ENCODE results near the gene C1orf21. TPM values are rescaled to one million over a fixed set of nuclear protein-coding genes. Genes with fewer than 3 reads are reported as not detected.

Gene C1orf21
- total RNA-seq, 1 donor from 2014 or later = 2.6 TPM

DNA sequence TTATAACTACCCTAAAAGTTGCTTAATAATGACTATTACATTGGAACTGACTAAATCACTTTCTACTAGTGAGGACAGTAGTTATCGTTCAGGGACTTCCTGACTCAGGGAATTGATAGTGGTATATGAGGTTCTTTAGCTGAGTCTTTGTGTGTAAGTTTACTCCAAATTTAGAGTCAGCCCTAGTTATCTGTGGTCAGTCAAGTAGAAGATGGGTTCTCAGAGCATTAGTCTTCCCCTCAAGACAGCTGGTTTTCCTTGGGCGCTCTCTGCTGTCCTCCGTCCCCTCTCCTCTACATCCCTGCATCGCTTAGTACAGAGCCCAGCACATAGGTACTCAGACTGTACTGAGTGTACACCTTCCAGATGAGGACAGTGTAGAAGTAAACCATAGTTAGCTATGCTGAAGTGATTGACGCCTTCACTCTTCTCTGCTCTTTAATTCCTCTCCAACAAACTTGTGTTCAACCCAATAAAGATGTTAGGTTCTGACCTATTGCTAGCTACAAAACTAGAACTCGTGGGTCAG lies 116.5 kb downstream of the C1orf21 start:
- H3K27me3 ChIP-seq (ENCODE audit: control insufficient read depth, insufficient read depth, low read length) = no peaks in the 10 kb centered on the region
- H3K36me3 ChIP-seq (ENCODE audit: control insufficient read depth, insufficient read depth, low read length) = no peaks in the 10 kb centered on the region
- DNase-seq (ENCODE audit: low read depth) = no peak
- H3K4me3 ChIP-seq (ENCODE audit: low read depth, low read length) = no peak overlapping the region
- TF ChIP-seq, protein P1, sequence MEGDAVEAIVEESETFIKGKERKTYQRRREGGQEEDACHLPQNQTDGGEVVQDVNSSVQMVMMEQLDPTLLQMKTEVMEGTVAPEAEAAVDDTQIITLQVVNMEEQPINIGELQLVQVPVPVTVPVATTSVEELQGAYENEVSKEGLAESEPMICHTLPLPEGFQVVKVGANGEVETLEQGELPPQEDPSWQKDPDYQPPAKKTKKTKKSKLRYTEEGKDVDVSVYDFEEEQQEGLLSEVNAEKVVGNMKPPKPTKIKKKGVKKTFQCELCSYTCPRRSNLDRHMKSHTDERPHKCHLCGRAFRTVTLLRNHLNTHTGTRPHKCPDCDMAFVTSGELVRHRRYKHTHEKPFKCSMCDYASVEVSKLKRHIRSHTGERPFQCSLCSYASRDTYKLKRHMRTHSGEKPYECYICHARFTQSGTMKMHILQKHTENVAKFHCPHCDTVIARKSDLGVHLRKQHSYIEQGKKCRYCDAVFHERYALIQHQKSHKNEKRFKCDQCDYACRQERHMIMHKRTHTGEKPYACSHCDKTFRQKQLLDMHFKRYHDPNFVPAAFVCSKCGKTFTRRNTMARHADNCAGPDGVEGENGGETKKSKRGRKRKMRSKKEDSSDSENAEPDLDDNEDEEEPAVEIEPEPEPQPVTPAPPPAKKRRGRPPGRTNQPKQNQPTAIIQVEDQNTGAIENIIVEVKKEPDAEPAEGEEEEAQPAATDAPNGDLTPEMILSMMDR (IDR thresholded peaks at IDR 0.05; ENCODE audit: insufficient read depth, low read length, poor library complexity, severe bottlenecking) = no peak

DNA sequence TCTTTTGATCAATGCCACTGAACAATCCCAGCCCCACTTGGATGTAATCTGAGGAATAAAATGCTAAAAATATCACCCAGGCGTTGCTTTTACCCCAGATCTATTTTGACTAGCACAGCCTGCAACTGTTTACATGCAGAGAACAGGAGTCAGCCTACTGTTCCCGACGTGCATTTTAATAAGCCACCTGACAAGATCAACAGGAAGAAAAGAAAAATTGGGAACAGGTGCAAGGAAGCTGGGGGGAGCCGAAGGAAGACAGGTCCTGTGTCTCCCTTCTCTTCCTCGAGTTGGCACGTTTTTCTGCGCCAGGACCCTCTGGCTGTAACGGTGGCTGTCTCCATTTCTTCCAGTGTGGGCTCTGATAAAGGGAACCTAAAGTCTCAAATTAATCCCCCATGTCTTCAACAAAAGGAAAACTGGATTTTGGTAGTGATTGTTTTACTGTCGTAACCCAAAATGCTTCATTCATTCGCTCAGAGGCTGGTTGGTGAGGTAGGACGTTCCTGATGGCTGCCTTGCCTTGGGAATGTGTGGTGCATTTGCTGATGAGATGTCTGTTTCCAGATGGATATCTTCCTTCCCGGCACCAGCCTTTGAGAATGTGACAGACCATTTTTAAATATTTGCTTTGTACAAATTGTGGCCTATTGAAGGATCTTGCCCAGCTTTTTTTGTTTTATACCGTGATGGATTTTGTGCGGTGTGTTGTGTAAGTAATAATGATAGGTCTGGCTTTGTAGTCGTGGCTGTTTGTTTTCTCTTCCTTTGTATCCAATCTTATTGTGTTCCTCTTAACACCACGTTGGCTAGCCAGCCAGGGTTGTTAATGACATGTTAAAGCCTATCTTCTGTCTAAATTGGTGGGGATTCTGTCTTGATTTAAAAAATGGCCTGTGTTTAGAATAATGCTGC lies 117.5 kb downstream of the C1orf21 start:
- H3K27me3 ChIP-seq (ENCODE audit: control insufficient read depth, insufficient read depth, low read length) = no peaks in the 10 kb centered on the region

GRCh38 chr1:184504955-184505338 lies 118.1 kb downstream of the C1orf21 start:
- H3K4me3 ChIP-seq (ENCODE audit: low read depth, low read length) = no peak overlapping the region
- DNase-seq (ENCODE audit: low read depth) = no peak
- TF ChIP-seq, protein P1 (IDR thresholded peaks at IDR 0.05; ENCODE audit: insufficient read depth, low read length, poor library complexity, severe bottlenecking) = no peak
- no peaks in the 10 kb centered on the region for H3K27me3 ChIP-seq (ENCODE audit: control insufficient read depth, insufficient read depth, low read length)
- H3K36me3 ChIP-seq (ENCODE audit: control insufficient read depth, insufficient read depth, low read length) = no peaks in the 10 kb centered on the region

More for the DNA sequence above, 117.5 kb downstream of the C1orf21 start:
- TF ChIP-seq, protein P1 (IDR thresholded peaks at IDR 0.05; ENCODE audit: insufficient read depth, low read length, poor library complexity, severe bottlenecking) = no peak
- no peak for DNase-seq (ENCODE audit: low read depth)
- Histone ChIP-seq H3K36me3 (ENCODE audit: control insufficient read depth, insufficient read depth, low read length) (no peaks in the 10 kb centered on the region), H3K4me3 (ENCODE audit: low read depth, low read length) (no peak overlapping the region)

GRCh38 chr1:184506481-184506880 lies 119.7 kb downstream of the C1orf21 start:
- no peak overlapping the region for H3K4me3 ChIP-seq (ENCODE audit: low read depth, low read length)
- no peaks in the 10 kb centered on the region for H3K27me3 ChIP-seq (ENCODE audit: control insufficient read depth, insufficient read depth, low read length)
- TF ChIP-seq, protein P1 (IDR thresholded peaks at IDR 0.05; ENCODE audit: insufficient read depth, low read length, poor library complexity, severe bottlenecking) = no peak
- H3K36me3 ChIP-seq (ENCODE audit: control insufficient read depth, insufficient read depth, low read length) = no peaks in the 10 kb centered on the region
- DNase-seq (ENCODE audit: low read depth) = no peak

- TF ChIP-seq, protein P1 (IDR thresholded peaks at IDR 0.05; ENCODE audit: insufficient read depth, low read length, poor library complexity, severe bottlenecking) = no peak
- no peak for DNase-seq (ENCODE audit: low read depth)
- no peaks in the 10 kb centered on the region for H3K36me3 ChIP-seq (ENCODE audit: control insufficient read depth, insufficient read depth, low read length)
These were observed 120.3 kb downstream of the C1orf21 start for GRCh38 chr1:184507165-184507564.

More at GRCh38 chr1:184507165-184507564, 120.3 kb downstream of the C1orf21 start:
- Histone ChIP-seq H3K4me3 (ENCODE audit: low read depth, low read length) (no peak overlapping the region), H3K27me3 (ENCODE audit: control insufficient read depth, insufficient read depth, low read length) (no peaks in the 10 kb centered on the region)
